Endothelial cell of umbilical vein (primary cell): ENCODE data around the gene RALGPS1. TPM values are rescaled to one million over a fixed set of nuclear protein-coding genes. Genes with fewer than 3 reads are reported as not detected.

Experiments
- BruUV-seq: library from RNA; stranded (reverse); fragments of 400-500 nt; replicated peaks from 2 replicates; lab custom pipeline; 2021; lab: Mats Ljungman, UMichigan
- CTCF ChIA-PET: fragments of 300-600, 350-600 bp; sonication (Branson Sonifier 250); formaldehyde crosslinking; loops from one replicate; lab custom pipeline; 2021; ENCODE audit warnings: antibody characterized with exemption, inconsistent platforms; lab: Charles Lee
- POLR2A ChIA-PET: fragments of 300-600, 350-600 bp; sonication (Branson Sonifier 250); formaldehyde crosslinking; loops from one replicate; lab custom pipeline; 2021; ENCODE audit warnings: antibody characterized with exemption, inconsistent platforms; lab: Charles Lee
- DNase-seq: peaks from one replicate; pipeline ENCODE4 v3.0.0-alpha.2; 2011; ENCODE audit warnings: low read depth, low spot score
- FAIRE-seq: peaks from 2 replicates; lab custom pipeline; 2011; peaks lifted over from hg19 to GRCh38; lab: Jason Lieb, UNC
- H2AFZ ChIP-seq: 2 replicates; pipeline ENCODE4 v1.6.0; 2012; ENCODE audit warnings: low read depth, low read length, control low read depth, inconsistent platforms
- H3K27ac ChIP-seq: 2 replicates; pipeline ENCODE4 v1.5.1; 2011; ENCODE audit warnings: low read depth, mild to moderate bottlenecking, control low read depth, low read length, moderate library complexity; ENCODE audit not compliant: insufficient read depth
- H3K27me3 ChIP-seq, 2 experiments: 2 replicates each; pipeline versions ENCODE4 v1.6.0 to v1.6.1; 2011; ENCODE audit warnings: low read length in 2 of 2, mixed read lengths in 1 of 2; ENCODE audit not compliant: control insufficient read depth in 2 of 2, insufficient read depth in 2 of 2
- H3K36me3 ChIP-seq, 2 experiments: 2 replicates in 1 of 2; 3 replicates in 1 of 2; pipeline ENCODE4 v1.5.1; 2011; ENCODE audit warnings: low read length in 2 of 2, mild to moderate bottlenecking in 1 of 2, moderate library complexity in 1 of 2; ENCODE audit not compliant: control insufficient read depth in 2 of 2, insufficient read depth in 2 of 2; ENCODE audit errors: extremely low read depth in 1 of 2
- H3K4me1 ChIP-seq: 3 replicates; pipeline ENCODE4 v1.5.1; 2011; ENCODE audit warnings: mild to moderate bottlenecking, low read length; ENCODE audit not compliant: control insufficient read depth, insufficient read depth; ENCODE audit errors: extremely low read depth
- H3K4me2 ChIP-seq: 2 replicates; pipeline ENCODE4 v1.6.1; 2011; ENCODE audit warnings: low read length, control low read depth, mixed read lengths; ENCODE audit not compliant: insufficient read depth
- H3K4me3 ChIP-seq, 3 experiments: fragments of 200-600 bp in 1 of 3; sonication (generic), shearing (Covaris generic) in 1 of 3; replicated peaks in 1 of 3; 2 replicates each; pipeline ENCODE4 v1.5.1; 2011 to 2016; ENCODE audit warnings: control low read depth in 3 of 3, low read length in 3 of 3, mild to moderate bottlenecking in 2 of 3, inconsistent platforms in 1 of 3, low read depth in 1 of 3, moderate library complexity in 1 of 3; ENCODE audit not compliant: insufficient read depth in 1 of 3
- H3K79me2 ChIP-seq: 2 replicates; pipeline ENCODE4 v1.6.0; 2012; ENCODE audit warnings: low read length, inconsistent platforms; ENCODE audit not compliant: control insufficient read depth, insufficient read depth
- H3K9ac ChIP-seq: replicated peaks from 2 replicates; pipeline ENCODE3; 2011; ENCODE audit warnings: low read length, control low read depth; ENCODE audit not compliant: insufficient read depth; ENCODE audit errors: extremely low read depth
- H3K9me1 ChIP-seq: replicated peaks from 3 replicates; pipeline ENCODE4 v1.6.0; 2011; ENCODE audit warnings: mild to moderate bottlenecking, low read length; ENCODE audit not compliant: control insufficient read depth, insufficient read depth; ENCODE audit errors: extremely low read depth
- H3K9me3 ChIP-seq: replicated peaks from 2 replicates; pipeline ENCODE4 v1.5.1; 2012; ENCODE audit warnings: low read length, inconsistent platforms; ENCODE audit not compliant: control insufficient read depth, insufficient read depth
- H4K20me1 ChIP-seq: replicated peaks from 2 replicates; pipeline ENCODE3; 2011; ENCODE audit warnings: mild to moderate bottlenecking, low read length; ENCODE audit not compliant: control insufficient read depth, insufficient read depth; ENCODE audit errors: extremely low read depth
- EZH2 ChIP-seq: IDR thresholded peaks from 2 replicates; pipeline ENCODE4 v1.6.1; 2012; ENCODE audit warnings: borderline replicate concordance, low read depth, mild to moderate bottlenecking, moderate library complexity, low read length, inconsistent platforms; ENCODE audit not compliant: severe bottlenecking
- FOS ChIP-seq: IDR thresholded peaks from 2 replicates; pipeline ENCODE4 v1.6.1; 2011; ENCODE audit warnings: mild to moderate bottlenecking, low read length, moderate library complexity, borderline replicate concordance; ENCODE audit not compliant: insufficient read depth
- GATA2 ChIP-seq: IDR thresholded peaks from 2 replicates; pipeline ENCODE4 v1.7.0; 2011; ENCODE audit warnings: low read depth, mild to moderate bottlenecking, moderate library complexity, mixed read lengths, low read length; ENCODE audit not compliant: insufficient read length, insufficient read depth
- JUN ChIP-seq: IDR thresholded peaks from 2 replicates; pipeline ENCODE4 v1.6.1; 2011; ENCODE audit warnings: borderline replicate concordance, low read depth; ENCODE audit not compliant: insufficient read length, insufficient read depth
- MYC ChIP-seq: IDR thresholded peaks from one replicate; pipeline ENCODE4 v1.6.1; 2011; ENCODE audit warnings: mild to moderate bottlenecking, low read depth, low read length
- POLR2A ChIP-seq: IDR thresholded peaks from 2 replicates; pipeline ENCODE4 v1.6.1; 2012; ENCODE audit warnings: low read depth, mild to moderate bottlenecking, control low read depth, low read length
- POLR2AphosphoS5 ChIP-seq: IDR thresholded peaks from 2 replicates; pipeline ENCODE4 v1.6.1; 2012; ENCODE audit warnings: low read depth, mild to moderate bottlenecking, control low read depth, low read length, moderate library complexity; ENCODE audit not compliant: insufficient read depth
- dilution Hi-C: fragments of 300-500 bp; cut with MboI; formaldehyde crosslinking; loops from one replicate; pipeline ENCODE4 v1.15.0; 2019; ENCODE audit warnings: low sequenced_read_pairs; ENCODE audit not compliant: extremely low pct_ligation_motif_present
- intact Hi-C: fragments of 100-400 bp; cut with micrococcal nuclease; formaldehyde crosslinking; loops from one replicate; pipeline ENCODE4 v1.10.0; 2022
- polyA plus RNA-seq, 4 experiments: library from polyadenylated mRNA; depleted of rRNA in 3 of 4; stranded (reverse) in 3 of 4; unstranded in 1 of 4; fragments of >200 nt; gene quantifications; 2 replicates each; pipeline versions ENCODE4 v1.2.1 to v1.2.3, GENCODE V29; 2011 to 2012; ENCODE audit warnings: missing spikeins in 1 of 4
- total RNA-seq: library from RNA; stranded (reverse); gene quantifications from 2 replicates; pipeline ENCODE4 v1.2.3, GENCODE V29; 2021
- TF ChIP-seq, protein P1 (sequence below): IDR thresholded peaks from 2 replicates; pipeline ENCODE4 v1.6.1; 2011; ENCODE audit not compliant: insufficient read depth, insufficient read length
- TF ChIP-seq, protein P2 (sequence below), 2 donors: IDR thresholded peaks; 1 replicate in 1 of 2; 2 replicates in 1 of 2; pipeline ENCODE4 v1.5.1; 2011; ENCODE audit warnings: low read length in 2 of 2, mild to moderate bottlenecking in 2 of 2, moderate library complexity in 2 of 2, control low read depth in 1 of 2, inconsistent platforms in 1 of 2, low read depth in 1 of 2; ENCODE audit not compliant: insufficient read depth in 1 of 2; ENCODE audit errors: extremely low read depth in 1 of 2

The RALGPS1 gene
- total and polyA plus RNA-seq, 2 donors (not counting 3 experiments of a cell fraction or from before 2014, with no cell fraction given), result 3.8 to 5.5 TPM

DNA sequence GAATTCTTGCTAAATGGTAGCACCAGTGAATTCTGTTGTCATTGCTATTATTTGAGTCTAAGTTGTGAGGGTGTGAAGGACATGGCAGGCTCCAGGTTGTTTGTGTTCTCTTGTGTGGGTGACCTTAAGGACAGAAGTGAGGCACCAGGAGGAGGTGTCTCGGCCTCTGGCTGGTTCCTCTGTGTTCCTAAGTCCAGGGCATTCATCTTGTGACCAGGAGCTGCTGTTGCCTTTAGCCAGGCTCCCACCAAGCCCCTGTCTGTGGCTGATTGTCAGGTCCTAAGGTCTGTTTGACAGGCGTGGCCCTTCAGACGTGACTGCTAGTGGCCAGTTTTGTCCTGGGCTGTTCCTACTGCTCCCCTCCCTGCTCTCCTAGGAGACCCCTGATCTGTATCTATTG lies 118.5 kb downstream of the RALGPS1 start:
- Histone ChIP-seq H3K9me3 (no peaks in the 10 kb centered on the region), H3K4me3 (no peak overlapping the region), H3K36me3 (no peaks in the 10 kb centered on the region), H3K27me3 (no peaks in the 10 kb centered on the region), H3K4me2 (no peak overlapping the region), H3K9ac (no peak overlapping the region), H3K9me1 (no peaks in the 10 kb centered on the region), H3K79me2 (no peaks in the 10 kb centered on the region), H4K20me1 (no peaks in the 10 kb centered on the region), H2AFZ (no peak overlapping the region), H3K27ac (no peak overlapping the region), H3K4me1 (no peaks in the 10 kb centered on the region)
- DNase-seq, result no peak
- dilution Hi-C loops, result no loop called here
- FAIRE-seq, result no peak
- ChIA-PET CTCF (interaction anchor here (0.8 to 5.0 kb wide), 2 partner anchors 10 to 16 kb away, joined by 3 to 26 read pairs; no protein-coding TSS in a partner anchor), POLR2A (no interaction called here)
- BruUV-seq, result no TSS peak
- TF ChIP-seq GATA2 (no peak), MYC (no peak), EZH2 (no peak), FOS (no peak), POLR2AphosphoS5 (no peak), JUN (no peak), POLR2A (no peak)
- TF ChIP-seq, protein P1, sequence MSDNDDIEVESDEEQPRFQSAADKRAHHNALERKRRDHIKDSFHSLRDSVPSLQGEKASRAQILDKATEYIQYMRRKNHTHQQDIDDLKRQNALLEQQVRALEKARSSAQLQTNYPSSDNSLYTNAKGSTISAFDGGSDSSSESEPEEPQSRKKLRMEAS, result no peak
- TF ChIP-seq, protein P2, sequence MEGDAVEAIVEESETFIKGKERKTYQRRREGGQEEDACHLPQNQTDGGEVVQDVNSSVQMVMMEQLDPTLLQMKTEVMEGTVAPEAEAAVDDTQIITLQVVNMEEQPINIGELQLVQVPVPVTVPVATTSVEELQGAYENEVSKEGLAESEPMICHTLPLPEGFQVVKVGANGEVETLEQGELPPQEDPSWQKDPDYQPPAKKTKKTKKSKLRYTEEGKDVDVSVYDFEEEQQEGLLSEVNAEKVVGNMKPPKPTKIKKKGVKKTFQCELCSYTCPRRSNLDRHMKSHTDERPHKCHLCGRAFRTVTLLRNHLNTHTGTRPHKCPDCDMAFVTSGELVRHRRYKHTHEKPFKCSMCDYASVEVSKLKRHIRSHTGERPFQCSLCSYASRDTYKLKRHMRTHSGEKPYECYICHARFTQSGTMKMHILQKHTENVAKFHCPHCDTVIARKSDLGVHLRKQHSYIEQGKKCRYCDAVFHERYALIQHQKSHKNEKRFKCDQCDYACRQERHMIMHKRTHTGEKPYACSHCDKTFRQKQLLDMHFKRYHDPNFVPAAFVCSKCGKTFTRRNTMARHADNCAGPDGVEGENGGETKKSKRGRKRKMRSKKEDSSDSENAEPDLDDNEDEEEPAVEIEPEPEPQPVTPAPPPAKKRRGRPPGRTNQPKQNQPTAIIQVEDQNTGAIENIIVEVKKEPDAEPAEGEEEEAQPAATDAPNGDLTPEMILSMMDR (IDR thresholded peaks at IDR 0.05; ENCODE audit: extremely low read depth in 1 of 2, insufficient read depth in 1 of 2, low read depth in 1 of 2, low read length in 2 of 2), result no peak
- intact Hi-C loops, result no loop called here
